Muscle of leg (tissue), 11 donors: ENCODE results near the gene FOSB. TPM values are rescaled to one million over a fixed set of nuclear protein-coding genes. Genes with fewer than 3 reads are reported as not detected.
A peak's percentile ranks its signal among the peaks of the same experiment; 100 is the strongest.

ENCODE experiments used
- DNase-seq: peaks from one replicate; pipeline ENCODE4 v3.0.0; 2013
- H3K27ac ChIP-seq: one replicate; pipeline ENCODE4 v1.5.1; 2013; ENCODE audit warnings: mild to moderate bottlenecking, low read length, control low read depth
- H3K27me3 ChIP-seq: one replicate; pipeline ENCODE4 v1.6.1; 2013; ENCODE audit warnings: low read length; ENCODE audit not compliant: control insufficient read depth, insufficient read depth
- H3K36me3 ChIP-seq: one replicate; pipeline ENCODE4 v1.6.1; 2013; ENCODE audit warnings: low read length; ENCODE audit not compliant: control insufficient read depth, insufficient read depth
- H3K4me1 ChIP-seq: one replicate; pipeline ENCODE4 v1.6.1; 2013; ENCODE audit warnings: low read length; ENCODE audit not compliant: control insufficient read depth, insufficient read depth
- H3K4me3 ChIP-seq: one replicate; pipeline ENCODE4 v1.5.1; 2013; ENCODE audit warnings: low read length, control low read depth
- H3K9me3 ChIP-seq: replicated peaks from 2 replicates; pipeline ENCODE4 v1.6.1; 2013; ENCODE audit warnings: low read depth, low read length; ENCODE audit not compliant: control insufficient read depth
- WGBS: methylation state at CpG from one replicate; pipeline ENCODE4 v1.1.5; 2013; ENCODE audit warnings: missing lambda C conversion rate; ENCODE audit not compliant: insufficient coverage; 5-methylcytosine and 5-hydroxymethylcytosine counted together
- polyA plus RNA-seq, 8 donors: library from polyadenylated mRNA; unstranded; fragments of 120-200 nt; gene quantifications; one replicate each; pipeline versions ENCODE4 v1.2.1 to v1.2.3, GENCODE V29; 2013; ENCODE audit warnings: inconsistent platforms in 1 of 8, low replicate concordance in 1 of 8; ENCODE audit not compliant: insufficient read length in 8 of 8, insufficient read depth in 1 of 8
- total RNA-seq: library from RNA; stranded (reverse); fragments of 120-200 nt; gene quantifications from one replicate; pipeline ENCODE4 v1.2.4, GENCODE V29; 2013

FOSB gene
- total and polyA plus RNA-seq, 9 donors, result 16.7 to 194 (median 54.9) TPM

DNA sequence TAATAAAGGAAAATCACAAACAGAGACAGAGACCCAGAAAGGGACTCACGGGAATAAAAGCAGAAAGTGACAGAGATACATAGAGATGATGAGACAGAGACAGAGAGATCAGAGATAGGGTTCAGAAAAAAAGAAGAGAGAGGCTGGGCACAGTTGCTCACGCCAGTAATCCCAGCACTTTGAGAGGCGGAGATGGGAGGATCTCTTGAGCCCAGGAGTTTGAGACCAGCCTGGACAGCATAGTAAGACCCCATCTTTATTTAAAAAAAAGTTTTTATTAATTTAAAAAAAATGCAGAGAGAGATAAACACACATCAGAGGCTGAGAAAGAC lies 19.4 kb upstream of the FOSB start:
- H3K27ac ChIP-seq, result no peak overlapping the region
- no peak for DNase-seq
- WGBS, result 80% methylated on average over 1 of the region's 3 CpGs
- H3K9me3 ChIP-seq, result no peaks in the 10 kb centered on the region
- H3K36me3 ChIP-seq, result no peaks in the 10 kb centered on the region
- H3K4me1 ChIP-seq, result peaks cover 48% of the 10 kb centered on the region
- H3K4me3 ChIP-seq, result no peak overlapping the region
- H3K27me3 ChIP-seq, result no peaks in the 10 kb centered on the region

DNA sequence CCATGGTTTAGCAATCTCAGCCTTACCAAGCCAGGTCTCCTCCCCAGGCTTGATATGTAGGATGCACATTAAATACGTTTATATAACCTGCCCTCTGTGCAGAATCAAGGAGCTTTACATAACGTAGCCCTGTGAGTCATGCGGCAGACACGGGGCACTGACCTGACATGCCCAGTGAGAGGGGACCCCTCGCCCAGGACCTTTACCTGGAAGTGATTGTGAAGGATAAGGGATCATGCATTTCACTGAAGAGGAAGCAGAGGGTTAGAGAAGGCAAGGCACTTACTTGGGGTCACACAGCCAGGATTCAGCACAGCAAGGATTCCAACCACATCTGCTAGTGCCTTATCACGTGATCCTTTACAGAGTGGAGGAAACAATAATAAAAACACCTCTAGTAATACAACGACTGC lies 18.9 kb upstream of the FOSB start:
- Histone ChIP-seq H3K4me3 (no peak overlapping the region), H3K9me3 (no peaks in the 10 kb centered on the region), H3K4me1 (peaks cover 43% of the 10 kb centered on the region), H3K36me3 (no peaks in the 10 kb centered on the region), H3K27ac (no peak overlapping the region), H3K27me3 (no peaks in the 10 kb centered on the region)
- DNase-seq, result no peak
- 82% methylated on average over 5 of the region's 7 CpGs for WGBS

DNA sequence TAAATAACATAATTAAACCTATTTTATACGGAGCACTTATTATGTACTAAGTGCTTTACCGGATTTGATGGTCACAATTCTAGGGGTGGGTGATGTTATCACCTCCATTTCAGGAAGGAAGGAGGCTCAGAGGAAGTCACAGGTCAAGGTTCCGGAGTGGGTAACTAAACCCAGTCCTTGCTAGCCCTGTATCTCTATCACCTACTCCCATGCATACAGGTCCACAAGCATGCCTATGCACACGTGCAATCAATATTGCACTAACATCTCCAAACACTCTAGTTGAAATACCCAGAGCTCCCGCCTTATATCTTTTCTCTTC lies 17.8 kb upstream of the FOSB start:
- DNase-seq, result no peak
- Histone ChIP-seq H3K27ac (peak overlapping the region; percentile 84), H3K9me3 (no peaks in the 10 kb centered on the region), H3K4me1 (peaks cover 37% of the 10 kb centered on the region), H3K4me3 (peak overlapping the region; percentile 59), H3K36me3 (no peaks in the 10 kb centered on the region), H3K27me3 (no peaks in the 10 kb centered on the region)
- WGBS, result 11% methylated on average over 2 of the region's 5 CpGs

DNA sequence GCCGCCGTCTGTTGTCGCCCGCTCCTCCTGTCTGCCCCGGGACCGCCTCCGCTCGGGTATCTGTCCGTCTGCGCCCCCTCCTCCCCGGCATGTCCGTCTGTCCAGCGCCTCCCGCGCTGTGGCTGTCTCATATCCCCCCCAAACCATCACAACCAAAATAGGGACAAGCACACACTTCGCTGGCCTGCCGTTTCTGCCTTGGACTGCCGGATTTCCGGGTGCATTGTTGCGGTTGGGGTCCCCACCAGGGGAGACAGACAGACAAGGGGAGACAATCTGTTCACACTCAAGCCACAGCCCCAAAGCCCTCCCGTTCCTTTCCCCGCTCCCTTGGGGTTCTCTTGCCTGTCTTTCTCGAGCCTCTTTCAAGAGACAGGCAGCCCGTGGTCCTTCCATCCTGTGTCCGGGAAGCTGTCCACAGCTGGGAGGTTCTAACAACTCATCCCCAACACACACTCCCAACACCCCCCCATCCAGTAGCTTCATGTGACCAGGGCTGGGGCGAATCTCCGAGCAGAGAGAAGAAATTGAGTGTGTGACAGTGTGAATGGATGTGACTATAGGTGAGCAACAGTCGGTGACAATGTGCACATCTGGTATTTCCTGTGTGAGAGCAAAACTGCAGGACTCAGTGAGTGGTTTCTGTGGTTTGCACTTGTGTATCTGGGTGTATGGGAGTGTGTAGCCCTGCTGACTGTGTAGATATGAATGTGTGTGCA lies 16.5 kb upstream of the FOSB start:
- WGBS, result 1% methylated on average over 25 of the region's 28 CpGs

DNA sequence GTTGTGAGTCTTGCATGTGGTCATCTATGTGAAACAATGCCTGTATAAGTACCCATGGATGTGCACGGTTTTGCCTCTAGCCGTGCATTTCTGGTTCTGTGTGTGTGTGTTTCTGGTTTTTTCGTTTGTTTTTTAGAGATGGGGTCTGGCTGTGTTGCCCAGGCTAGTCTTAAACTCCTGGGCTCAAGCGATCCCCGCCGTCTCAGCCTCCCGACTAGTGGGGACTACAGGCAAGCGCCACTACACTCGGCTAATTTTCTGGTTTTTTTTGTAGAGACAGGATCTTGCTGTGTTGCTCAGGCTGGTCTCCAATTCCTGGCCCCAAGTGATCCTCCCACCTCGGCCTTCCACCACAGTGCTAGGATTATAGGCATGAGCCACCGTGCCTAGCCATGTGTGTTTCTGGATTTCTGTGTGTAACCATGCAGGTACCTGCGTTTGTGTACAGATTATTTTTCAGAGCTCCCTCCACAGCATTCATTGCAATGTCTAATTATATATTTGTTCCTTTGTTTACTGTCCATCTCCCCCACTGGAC lies 15.9 kb upstream of the FOSB start:
- DNase-seq, result no peak
- Histone ChIP-seq H3K9me3 (no peaks in the 10 kb centered on the region), H3K27ac (no peak overlapping the region), H3K4me3 (no peak overlapping the region), H3K27me3 (no peaks in the 10 kb centered on the region), H3K4me1 (peaks cover 47% of the 10 kb centered on the region), H3K36me3 (no peaks in the 10 kb centered on the region)
- WGBS, result 53% methylated on average over 5 of the region's 12 CpGs

More for the DNA sequence above, 16.5 kb upstream of the FOSB start:
- peak; percentile 88 for DNase-seq
- Histone ChIP-seq H3K4me1 (peaks cover 46% of the 10 kb centered on the region), H3K36me3 (no peaks in the 10 kb centered on the region), H3K27me3 (no peaks in the 10 kb centered on the region), H3K9me3 (no peaks in the 10 kb centered on the region), H3K27ac (peak overlapping the region; percentile 95), H3K4me3 (peak overlapping the region; percentile 67)

DNA sequence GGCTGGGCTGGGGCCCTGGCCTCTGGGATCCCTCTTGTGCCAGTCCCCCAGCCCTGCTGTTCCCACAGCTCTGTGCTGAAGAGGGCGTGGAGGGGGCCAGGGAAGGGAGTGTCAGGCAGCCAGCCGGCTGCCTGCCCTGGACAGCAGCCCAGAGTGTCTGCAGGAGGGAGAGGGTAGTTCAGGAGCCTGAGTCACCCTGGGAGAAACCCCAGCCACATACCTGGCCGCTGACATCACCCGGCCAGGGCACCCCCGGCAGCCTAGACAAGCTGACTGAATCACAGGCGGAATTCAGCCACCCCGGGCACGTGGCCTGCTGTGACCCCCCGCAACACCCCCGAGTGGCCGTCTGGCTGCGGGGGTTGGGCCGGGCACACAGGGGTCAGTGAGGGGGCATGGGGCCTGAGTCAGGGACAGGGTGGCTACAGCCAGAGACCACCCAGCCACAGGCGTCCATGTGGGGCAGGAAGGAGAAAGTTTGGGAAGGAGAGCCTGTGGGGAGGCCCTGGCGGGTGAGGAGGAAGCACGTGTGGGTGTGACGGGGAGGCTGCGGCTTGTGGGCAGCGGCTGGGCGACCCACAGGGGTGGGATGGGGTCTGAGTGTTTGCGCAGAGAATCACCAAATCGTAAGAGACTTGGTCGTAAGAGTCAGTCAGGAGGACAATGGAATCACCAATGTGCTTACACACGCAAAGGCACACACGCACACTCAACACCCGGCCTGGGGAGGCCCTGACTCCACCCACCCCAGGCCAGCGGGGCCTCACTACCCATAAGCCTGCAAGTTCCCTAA lies 11.9 kb upstream of the FOSB start:
- no peaks in the 10 kb centered on the region for H3K36me3 ChIP-seq
- H3K27me3 ChIP-seq, result peaks cover 3% of the 10 kb centered on the region
- peak; percentile 96 for DNase-seq
- no peak overlapping the region for H3K4me3 ChIP-seq
- H3K9me3 ChIP-seq, result no peaks in the 10 kb centered on the region
- H3K4me1 ChIP-seq, result peaks cover 27% of the 10 kb centered on the region
- H3K27ac ChIP-seq, result peak overlapping the region; percentile 80
- WGBS, result 3% methylated on average over 14 of the region's 27 CpGs

DNA sequence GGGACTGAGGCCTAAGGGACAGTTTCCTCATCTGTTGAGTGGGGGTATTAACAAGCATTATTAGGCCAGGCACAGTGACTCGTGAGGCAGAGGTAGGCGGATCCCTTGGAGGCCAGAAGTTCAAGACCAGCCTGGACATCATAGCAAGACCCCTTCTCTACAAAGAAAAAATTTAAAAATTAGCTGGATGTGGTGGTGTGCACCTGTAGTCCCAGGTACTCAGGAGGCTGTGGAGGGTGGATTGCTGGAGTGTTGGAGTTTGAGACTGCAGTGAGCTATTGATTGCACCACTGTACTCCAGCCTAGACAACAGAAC lies 11.3 kb upstream of the FOSB start:
- Histone ChIP-seq H3K9me3 (no peaks in the 10 kb centered on the region), H3K27me3 (peaks cover 5% of the 10 kb centered on the region), H3K4me1 (peaks cover 22% of the 10 kb centered on the region), H3K27ac (peak overlapping the region; percentile 80), H3K4me3 (no peak overlapping the region), H3K36me3 (no peaks in the 10 kb centered on the region)
- no peak for DNase-seq
- no CpG with 5 or more reads among the region's 2 CpGs for WGBS

DNA sequence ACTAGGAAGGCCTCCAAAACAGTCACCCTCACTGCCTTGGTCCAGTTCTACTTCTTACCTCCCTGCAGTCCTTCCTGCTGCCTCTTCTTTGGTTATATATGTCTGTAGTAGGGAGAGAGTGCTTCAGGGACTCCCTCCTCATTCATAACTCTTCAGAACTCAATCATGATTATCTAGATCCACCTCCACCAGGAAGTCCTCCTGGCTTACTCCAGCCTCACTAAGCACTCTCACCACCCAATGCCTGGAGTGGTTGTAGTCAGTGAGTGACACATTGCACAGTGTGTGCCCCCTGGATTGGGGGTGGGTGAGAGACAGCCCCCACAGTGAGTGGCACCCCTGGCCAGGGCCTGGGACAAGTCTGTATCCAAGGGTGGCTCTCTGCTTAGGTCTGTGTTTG lies 10.0 kb upstream of the FOSB start:
- no peaks in the 10 kb centered on the region for H3K36me3 ChIP-seq
- H3K9me3 ChIP-seq, result no peaks in the 10 kb centered on the region
- no peak for DNase-seq
- peaks cover 19% of the 10 kb centered on the region for H3K4me1 ChIP-seq
- H3K27ac ChIP-seq, result no peak overlapping the region
- no peak overlapping the region for H3K4me3 ChIP-seq
- H3K27me3 ChIP-seq, result peaks cover 8% of the 10 kb centered on the region

DNA sequence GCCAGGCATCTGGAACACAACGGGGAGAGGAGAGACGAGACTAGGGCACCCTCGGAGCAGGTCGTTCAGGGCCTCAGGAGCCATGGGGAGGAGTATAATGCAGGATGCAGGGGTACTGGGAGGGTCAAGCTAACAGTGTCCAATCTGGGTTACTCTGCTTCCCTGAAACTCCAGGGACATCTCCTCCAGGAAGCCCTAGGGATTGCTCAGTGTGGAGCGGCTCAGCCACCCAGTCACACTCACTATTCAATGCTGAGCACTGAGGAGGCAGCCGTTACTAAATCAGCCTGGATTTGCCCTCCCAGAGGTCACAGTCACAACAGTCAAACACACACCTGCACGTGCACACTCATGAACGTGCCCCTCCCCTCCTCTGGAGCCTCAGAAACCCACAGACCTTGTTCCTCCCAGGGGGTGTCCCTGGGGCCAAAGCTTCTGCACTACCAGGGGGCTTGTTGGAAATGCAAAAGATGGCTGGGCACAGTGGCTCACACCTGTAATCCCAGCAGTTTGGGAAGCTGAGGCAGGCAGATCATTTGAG lies 6.9 kb upstream of the FOSB start:
- Histone ChIP-seq H3K36me3 (no peaks in the 10 kb centered on the region), H3K4me1 (peaks cover 7% of the 10 kb centered on the region), H3K27me3 (peaks cover 13% of the 10 kb centered on the region), H3K27ac (no peak overlapping the region), H3K9me3 (no peaks in the 10 kb centered on the region), H3K4me3 (no peak overlapping the region)
- no peak for DNase-seq
- 52% methylated on average over 3 of the region's 8 CpGs for WGBS

DNA sequence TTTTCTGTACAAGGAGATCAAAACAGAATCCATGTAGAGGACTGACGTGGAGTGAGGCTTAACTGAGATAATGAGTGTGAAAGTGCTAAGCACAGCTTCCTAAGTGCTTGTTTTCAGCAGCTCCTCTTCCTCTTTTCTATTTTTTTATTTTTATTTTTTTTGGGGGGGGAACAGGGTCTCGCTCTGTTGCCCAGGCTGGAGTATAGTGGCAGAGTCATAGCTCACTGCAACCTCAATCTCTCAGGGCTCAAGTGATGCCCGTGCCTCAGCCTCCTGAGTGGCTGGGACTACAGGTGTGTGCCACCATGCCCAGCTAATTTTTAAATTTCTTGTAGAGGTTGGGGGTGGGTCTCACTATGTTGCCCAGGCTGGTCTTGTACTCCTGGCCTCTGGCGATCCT lies 5.6 kb upstream of the FOSB start:
- peaks cover 3% of the 10 kb centered on the region for H3K4me1 ChIP-seq
- no peak for DNase-seq
- H3K27me3 ChIP-seq, result peaks cover 16% of the 10 kb centered on the region
- H3K36me3 ChIP-seq, result no peaks in the 10 kb centered on the region
- H3K9me3 ChIP-seq, result no peaks in the 10 kb centered on the region
- H3K4me3 ChIP-seq, result no peak overlapping the region
- no CpG with 5 or more reads among the region's 4 CpGs for WGBS
- H3K27ac ChIP-seq, result no peak overlapping the region
